SK-N-MC (cell line): ENCODE data around the gene OR51V1.

Experiments used
- DNase-seq: peaks from one replicate; pipeline ENCODE4 v3.0.0-alpha.2; 2011; ENCODE audit warnings: low read depth, low spot score
- H3K27ac ChIP-seq: fragments of 200-600 bp; sonication (generic); 2 replicates; pipeline ENCODE4 v1.5.1; 2016; ENCODE audit warnings: mixed run types
- H3K36me3 ChIP-seq: fragments of 200-600 bp; sonication (generic); 2 replicates; pipeline ENCODE4 v1.6.1; 2017; ENCODE audit warnings: antibody characterized with exemption, low read length, mixed read lengths; ENCODE audit not compliant: insufficient read depth
- H3K4me3 ChIP-seq: fragments of 200-600 bp; sonication (generic); 2 replicates; pipeline ENCODE4 v1.5.1; 2016
- H3K9ac ChIP-seq: fragments of 200-600 bp; sonication (generic); 2 replicates; pipeline ENCODE4 v1.8.0; 2017; ENCODE audit warnings: mixed run types, mixed read lengths; ENCODE audit not compliant: insufficient read length
- H3K9me3 ChIP-seq: fragments of 200-600 bp; sonication (generic); 2 replicates; pipeline ENCODE4 v1.6.1; 2017; ENCODE audit warnings: low read depth, mild to moderate bottlenecking, antibody characterized with exemption, low read length, moderate library complexity, mixed read lengths
- EZH2 ChIP-seq: fragments of 200-600 bp; sonication (generic); IDR thresholded peaks from one replicate; pipeline ENCODE4 v1.6.1; 2017; ENCODE audit warnings: antibody characterized with exemption
- FOXP2 ChIP-seq: optimal IDR thresholded peaks from 2 replicates; pipeline ENCODE3; 2011; ENCODE audit warnings: mild to moderate bottlenecking, moderate library complexity; ENCODE audit not compliant: insufficient read depth; ENCODE audit errors: extremely low read length, control extremely low read depth
- POLR2AphosphoS5 ChIP-seq: IDR thresholded peaks from 2 replicates; pipeline ENCODE4 v1.6.1; 2012; ENCODE audit warnings: mild to moderate bottlenecking, low read depth, low read length, borderline replicate concordance

Gene OR51V1

DNA sequence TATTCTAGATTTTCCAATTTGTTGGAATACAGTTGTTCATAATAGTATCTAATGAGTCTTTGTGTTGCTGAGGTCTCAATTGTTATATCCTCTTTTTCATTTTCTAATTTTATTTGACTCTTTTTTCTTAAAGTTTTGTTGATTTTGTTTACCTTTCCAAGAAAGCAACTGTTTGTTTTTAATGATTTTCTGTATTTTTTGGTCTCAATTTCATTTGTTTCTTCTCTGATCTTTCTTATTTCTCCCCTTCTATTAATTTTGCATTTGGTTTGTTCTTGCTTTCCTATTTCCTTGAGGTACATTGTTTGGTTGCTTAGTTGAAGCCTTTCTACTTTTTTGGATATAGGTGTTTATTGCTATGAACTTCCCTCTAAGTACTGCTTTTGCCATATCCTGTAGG lies 40.7 kb downstream of the OR51V1 start:
- no peaks in the 10 kb centered on the region for H3K9me3 ChIP-seq
- no peaks in the 10 kb centered on the region for H3K36me3 ChIP-seq
- no peak overlapping the region for H3K4me3 ChIP-seq
- no peak for DNase-seq
- H3K27ac ChIP-seq: no peak overlapping the region
- H3K9ac ChIP-seq: no peak overlapping the region
- TF ChIP-seq EZH2 (no peak), POLR2AphosphoS5 (no peak), FOXP2 (no peak)

- Histone ChIP-seq H3K27ac (no peak within 1 kb of the TSS), H3K36me3 (no peaks in the 10 kb centered on the region), H3K9me3 (no peaks in the 10 kb centered on the region), H3K9ac (no peak within 1 kb of the TSS), H3K4me3 (no peak within 1 kb of the TSS)
- DNase-seq: no peak
- TF ChIP-seq POLR2AphosphoS5 (no peak), FOXP2 (no peak), EZH2 (no peak)
Observed at GRCh38 chr11:5154657-5155056, 45.8 kb downstream of the OR51V1 start, which contains the start of gene OR52A1. Gene OR52A1 (minus strand): TSS chr11:5154757. CDS start chr11:5152369, 2,388 bp downstream.

GRCh38 chr11:5153574-5154431 lies 46.7 kb downstream of the OR51V1 start:
- DNase-seq: no peak
- Histone ChIP-seq H3K36me3 (no peaks in the 10 kb centered on the region), H3K4me3 (no peak overlapping the region), H3K27ac (no peak overlapping the region), H3K9ac (no peak overlapping the region), H3K9me3 (no peaks in the 10 kb centered on the region)
- no peak for TF ChIP-seq POLR2AphosphoS5

DNA sequence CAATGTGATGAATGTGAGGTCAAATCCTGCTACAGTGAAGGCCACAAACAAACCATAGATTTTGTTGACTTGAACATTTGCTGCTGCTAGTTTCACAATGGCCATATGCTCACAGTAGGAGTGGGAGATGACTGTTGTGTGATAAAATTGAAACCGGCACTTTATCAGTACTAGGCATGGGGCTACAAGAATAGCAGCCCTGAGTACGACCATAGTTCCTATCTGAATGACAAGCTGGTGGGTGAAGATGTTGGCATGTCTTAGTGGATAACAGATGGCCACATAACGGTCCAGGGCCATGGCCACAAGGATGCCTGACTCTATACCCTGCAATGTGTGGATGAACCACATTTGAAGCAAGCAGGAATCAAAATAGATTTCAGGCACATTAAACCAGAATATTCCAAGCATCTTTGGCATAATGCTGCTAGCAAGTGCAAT lies 48.7 kb downstream of the OR51V1 start:
- Histone ChIP-seq H3K4me3 (no peak overlapping the region), H3K36me3 (no peaks in the 10 kb centered on the region), H3K9ac (no peak overlapping the region), H3K27ac (no peak overlapping the region), H3K9me3 (no peaks in the 10 kb centered on the region)
- DNase-seq: no peak
- no peak for TF ChIP-seq EZH2
- no peak for TF ChIP-seq POLR2AphosphoS5
- no peak for TF ChIP-seq FOXP2
